Measurements from ENCODE around the gene SBF2.
"Not testable (repeated sequence)": the region's sequence is repeated elsewhere in the genome, so short reads cannot be mapped to it uniquely, and the experiment has no call there.

GRCh38 chr11:10231803-10232202 lies 62.2 kb downstream of the SBF2 start:
- TF ChIP-seq POLR2A, CTCF (IDR thresholded peaks at IDR 0.05): not testable (repeated sequence)

Data from lower leg skin (tissue), 3 donors.